Inferior parietal cortex (tissue), 1 donor: ENCODE results near the gene APOBEC3G.

ENCODE experiments used
- DNase-seq: peaks from one replicate; pipeline ENCODE4 v3.0.0-alpha.2; 2016; ENCODE audit errors: extremely low spot score

The APOBEC3G gene

DNA sequence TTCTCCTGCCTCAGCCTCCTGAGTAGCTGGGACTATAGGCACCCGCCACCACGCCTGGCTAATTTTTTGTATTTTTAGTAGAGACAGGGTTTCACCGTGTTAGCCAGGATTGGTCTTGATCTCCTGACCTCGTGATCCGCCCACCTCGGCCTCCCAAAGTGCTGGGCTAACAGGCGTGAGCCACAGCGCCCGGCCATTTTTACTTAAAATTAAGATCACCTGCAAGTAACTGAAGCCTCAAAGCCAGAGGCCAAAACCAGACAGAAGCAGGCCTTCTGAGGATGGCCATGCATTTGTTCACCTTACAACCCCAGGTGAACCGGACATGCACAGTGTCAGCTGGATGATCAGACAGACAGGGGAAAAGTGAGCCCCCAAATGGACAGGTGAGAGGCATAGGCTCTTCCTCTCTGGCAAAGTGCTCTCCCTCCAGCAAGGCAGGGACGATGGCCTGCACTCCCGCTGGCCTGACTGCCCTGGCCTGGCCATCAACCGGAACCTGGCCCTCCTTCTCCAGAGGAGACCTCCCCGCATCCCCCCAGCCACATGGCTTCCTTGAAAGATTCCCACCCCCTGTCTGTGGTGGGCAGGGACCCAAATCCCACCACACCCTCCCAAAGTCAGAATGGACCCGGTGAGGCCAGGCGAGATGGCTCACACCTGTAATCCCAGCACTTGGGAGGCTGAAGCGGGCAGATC, 45.8 kb downstream of the APOBEC3G start:
- DNase-seq: no peak

DNA sequence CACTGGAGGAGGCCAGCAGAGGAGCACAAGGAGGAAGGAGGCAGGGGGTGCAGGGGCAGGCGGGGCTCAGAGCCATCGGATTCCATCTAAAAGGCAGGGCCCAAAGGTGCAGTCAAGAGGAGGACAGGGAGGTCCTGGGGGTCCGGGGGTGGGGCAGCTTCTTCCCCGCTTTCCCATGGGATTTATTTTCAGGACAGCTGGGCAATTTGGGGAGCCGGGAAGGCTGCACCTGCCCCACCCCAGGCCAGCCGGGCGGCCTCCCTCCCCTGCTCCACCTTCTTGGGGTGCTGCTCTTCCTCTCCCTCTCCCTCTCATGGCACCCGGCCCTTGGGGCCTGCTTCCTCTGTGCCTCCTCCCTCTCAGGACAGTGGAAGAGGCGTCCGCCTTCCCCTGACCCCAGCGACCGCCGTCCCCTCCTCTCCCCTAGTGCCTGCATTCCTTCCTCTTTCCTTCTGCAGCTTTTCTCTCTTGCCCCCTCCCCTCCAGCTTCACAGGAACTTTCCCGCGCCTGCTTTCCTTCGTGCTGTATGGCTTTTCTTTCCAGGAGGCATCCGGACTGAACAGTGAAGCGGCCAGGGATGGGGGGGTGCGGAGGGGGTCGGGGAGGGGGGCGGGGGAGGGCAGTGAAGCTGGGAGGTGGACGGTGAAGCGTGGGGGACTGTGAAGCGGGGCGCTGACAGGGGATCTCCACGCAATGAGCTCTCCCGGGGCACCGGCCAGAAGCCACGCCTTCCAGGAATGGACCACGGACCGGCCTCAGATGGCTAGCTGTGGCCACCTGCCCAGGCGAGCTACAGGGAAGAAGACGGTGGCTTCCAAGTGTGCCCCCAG, 46.9 kb downstream of the APOBEC3G start:
- DNase-seq: no peak

DNA sequence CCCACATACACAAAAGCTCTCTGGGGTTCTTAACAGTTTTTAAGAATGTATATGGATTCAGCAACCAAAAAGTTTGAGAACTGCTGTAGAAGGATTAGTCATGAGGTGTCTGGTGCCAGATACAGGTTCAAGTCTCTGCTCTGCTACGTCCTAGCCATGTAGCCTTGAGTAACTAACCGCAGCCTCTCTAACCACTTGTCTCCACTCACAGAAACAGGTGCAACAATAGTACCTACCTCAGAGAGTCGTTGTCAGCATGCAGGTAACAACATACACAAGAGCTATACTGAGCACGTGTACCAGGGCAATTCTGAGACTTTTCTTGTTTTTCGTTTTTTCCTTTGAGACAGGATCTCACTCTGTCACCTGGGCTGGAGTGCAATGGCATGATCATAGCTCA, 48.5 kb downstream of the APOBEC3G start:
- DNase-seq: no peak

DNA sequence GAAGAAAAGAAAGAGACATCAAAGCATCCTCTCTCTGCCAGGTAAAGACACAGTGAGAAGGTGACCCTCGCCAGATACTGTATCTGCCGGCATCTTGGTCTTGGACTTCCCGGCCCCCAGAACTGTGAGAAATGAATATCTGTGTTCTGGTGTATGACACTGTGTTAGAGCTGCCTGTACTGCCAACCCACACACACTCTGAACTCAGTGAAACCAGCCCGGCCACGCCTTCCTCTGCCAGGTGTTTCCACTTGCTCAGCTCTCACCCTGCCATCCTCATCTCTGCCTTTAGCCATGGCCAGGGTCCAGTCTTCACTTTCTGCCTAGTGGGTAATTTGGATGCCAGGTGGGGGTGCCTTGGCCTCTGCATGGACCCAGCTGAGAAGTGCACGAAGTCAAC, 51.4 kb downstream of the APOBEC3G start:
- DNase-seq: no peak

DNA sequence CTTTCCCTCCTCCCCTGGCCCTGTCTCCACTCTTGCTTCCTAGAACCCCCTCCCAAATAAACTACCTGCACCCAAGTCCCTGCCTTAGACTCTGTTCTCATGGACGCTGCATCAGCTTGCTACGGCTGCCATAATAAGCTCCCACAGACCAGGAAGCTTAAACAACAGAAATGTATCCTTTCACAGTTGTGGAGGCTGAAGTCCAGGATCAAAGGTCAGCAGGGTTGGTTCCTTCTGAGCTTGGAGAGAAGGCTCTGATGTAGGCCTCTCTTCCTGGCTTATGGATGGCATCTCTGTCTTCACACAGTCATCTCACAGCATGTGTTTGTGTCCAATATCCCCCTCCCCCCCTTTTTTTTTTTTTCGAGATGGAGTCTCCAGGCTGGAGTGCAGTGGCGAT, 52.0 kb downstream of the APOBEC3G start:
- DNase-seq: no peak

DNA sequence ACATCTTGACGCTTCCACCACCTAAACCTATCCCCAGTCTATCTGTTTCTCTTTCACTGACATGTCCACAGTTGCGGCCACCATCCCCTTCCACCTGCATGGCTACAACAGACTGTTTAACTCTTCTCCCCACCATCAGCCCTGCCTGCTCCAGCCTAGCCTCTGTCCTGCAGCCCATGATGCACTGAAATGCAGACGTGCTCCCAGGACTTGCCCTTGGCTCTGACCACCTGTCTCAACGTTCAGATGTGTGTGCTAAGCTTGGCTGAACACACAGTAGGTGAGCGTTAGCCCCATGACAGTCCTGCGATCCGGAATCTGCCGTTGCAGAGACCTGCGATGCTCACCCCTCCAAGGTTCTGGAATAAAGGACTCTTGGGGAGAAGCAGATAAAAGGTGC, 52.7 kb downstream of the APOBEC3G start:
- no peak for DNase-seq

DNA sequence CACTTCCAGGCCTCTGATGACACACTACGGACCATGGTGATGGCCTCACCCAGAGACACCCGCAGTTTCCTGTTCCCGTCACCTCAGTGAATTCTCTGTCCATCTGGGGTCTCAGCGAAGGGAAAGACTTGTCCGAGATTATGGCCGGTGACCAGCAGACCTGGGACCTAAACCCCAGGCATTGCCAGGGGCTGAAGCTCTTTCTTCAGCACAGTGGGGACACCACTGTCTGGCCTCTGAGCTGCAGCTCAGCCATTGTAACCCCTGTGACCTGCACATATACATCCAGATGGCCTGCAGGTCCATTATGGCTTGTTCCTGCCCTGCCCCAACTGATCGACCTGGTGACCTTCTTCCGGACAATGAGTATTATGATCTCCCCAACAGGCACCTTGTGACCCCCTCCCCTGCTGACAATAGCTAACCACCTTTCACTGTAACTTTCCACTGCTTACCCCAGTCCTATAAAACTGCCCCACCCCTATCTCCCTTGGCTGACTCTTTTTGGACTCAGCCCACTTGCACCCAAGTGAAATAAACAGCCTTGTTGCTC, 53.2 kb downstream of the APOBEC3G start:
- DNase-seq: no peak

DNA sequence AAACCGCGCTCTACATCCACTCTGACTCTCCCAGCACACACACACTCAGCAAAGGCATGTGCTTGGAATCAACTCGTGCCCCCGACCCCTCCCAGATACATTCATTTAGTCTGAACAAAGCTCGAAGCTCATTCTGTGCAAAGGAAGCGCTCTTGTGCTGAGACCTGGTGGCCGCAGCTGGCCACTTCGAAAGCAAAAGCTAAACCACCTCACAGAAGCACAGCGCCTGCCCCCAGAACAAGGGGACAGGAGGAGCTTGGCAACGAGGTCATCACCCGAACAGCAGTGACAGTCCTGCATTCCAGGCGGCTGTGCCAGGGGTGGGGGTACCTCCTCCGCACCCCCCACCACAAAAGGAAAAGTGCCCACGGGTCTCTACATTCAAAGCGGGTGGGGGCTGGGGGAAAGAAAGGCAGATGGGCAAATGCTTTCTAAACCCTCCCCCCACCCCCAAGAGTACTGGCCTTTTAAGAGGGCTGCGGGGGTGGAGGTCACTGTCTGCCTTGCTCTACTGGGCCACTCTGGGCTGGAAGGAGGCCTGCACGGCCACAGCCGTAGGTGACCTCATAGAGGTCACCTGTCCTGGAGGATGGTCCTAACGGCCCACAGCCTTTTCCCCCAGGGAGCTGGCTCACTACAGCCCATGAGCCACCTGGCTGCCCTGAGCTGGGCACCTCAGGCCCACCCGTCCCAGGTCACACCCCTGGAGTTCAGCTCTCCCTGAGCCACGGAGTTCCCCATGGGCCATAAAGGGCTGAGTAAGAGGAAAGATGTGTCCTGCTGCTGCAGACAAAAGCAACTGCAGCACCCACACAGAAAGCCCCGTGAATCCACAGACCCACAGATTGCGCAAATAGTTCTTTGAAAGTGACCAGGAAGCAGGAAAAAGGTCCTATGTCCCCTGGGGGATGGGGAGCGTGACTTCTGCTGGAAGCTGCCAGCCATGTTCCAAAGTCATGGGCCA, 54.1 kb downstream of the APOBEC3G start:
- no peak for DNase-seq

DNA sequence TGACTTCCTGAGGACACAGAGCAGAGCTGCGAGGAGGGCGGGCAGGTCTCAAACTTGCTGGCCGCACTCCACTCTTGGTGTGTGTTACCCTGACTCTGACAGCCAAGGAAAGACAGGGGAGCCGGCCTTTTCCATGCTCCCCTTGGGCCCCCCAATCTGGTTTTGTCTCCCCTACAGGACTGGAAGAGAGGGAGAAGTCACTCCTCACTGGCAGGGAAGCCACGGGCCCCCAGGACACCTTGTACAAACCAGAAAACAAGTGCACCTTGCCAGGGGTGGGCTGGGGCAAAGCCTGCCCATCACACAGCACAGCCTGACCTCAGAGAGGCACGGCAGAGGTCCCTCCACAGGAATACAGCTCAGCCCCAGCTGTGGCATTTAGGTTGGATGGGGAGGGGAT, 55.2 kb downstream of the APOBEC3G start:
- no peak for DNase-seq

DNA sequence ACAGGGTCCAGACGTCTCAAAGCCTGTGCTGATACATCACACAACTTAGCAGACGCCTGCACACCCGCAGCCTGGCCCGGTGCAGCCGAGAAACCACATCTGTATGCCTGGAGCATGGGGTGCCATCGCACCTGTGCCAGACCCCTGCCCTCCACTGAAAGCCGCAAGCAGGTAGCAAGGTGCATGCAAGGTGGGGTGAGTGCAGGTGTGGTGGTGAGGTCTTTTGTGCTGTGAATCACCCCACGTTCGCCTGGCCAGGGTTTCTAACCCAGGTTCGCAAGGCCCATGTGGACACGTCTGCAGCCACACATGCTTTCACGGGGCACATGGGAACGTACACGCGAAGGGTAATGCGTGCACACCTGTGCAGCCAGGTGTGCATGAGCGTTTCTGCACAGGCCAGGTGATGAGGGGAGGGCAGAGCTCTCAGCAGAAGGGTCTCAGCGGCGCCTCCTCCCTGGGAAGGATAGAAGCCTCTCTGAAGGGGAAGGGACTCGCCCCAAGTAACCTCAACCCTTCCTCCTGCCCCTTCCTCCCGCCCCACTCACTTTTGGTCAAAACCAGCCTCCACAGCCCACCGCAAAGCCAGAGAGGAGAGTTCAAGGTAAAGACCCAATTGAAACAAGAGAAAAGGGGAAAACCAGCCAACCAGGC, 55.9 kb downstream of the APOBEC3G start:
- DNase-seq: no peak

DNA sequence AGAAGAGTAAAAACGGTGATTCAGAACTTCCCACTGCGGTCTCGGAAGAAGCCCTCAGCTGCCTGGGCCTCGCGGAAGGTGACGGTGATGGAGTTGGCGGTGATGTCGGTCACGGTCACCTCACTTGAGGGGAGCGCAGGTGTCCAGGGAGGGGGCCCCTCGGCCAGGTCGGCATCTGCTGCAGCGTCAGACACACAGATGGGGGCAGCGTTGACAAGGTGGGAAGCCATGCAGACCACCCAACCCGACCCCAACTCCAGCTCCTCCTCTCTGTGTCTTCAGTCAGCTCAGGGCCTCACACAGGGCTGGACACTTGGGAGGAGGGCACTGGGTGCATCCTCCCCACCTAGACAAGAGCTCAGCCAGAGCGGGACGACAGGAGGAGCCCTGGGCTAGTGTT, 56.8 kb downstream of the APOBEC3G start:
- DNase-seq: no peak

DNA sequence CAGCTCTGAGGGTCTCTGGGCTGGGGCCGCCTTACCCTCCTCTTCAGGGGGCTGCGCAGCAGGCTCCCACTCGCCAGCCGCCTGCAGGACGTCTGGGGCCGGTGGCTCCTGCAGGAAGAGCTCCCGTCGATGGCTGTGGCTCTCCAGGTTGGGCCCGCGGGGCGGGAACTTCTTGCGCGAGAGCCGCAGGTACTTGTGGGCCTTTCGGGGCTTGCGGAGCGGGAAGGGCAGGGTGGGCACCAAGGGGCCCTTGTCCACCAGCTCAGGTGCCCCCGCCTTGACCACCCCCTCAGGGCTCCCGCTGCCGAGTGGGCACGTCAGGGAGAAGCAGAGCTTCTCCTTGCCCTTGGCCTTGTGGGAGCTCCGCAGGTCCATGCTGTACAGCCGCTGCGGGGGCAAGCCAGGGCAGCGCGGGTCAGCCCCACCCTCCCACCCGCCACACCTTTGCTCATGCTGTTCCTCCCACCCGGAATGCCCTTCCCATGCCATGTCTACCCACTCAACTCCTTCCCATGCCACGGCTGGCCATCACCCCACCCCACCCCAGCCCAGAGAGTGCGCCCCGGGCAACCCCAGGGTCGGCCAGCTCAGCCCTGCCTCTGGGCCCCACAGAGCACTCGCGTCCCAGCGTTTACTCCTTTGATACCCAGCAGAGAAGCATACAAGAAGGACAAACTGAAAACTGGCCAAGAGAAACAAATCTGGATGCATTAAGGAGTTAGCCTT, 57.5 kb downstream of the APOBEC3G start:
- DNase-seq: no peak

DNA sequence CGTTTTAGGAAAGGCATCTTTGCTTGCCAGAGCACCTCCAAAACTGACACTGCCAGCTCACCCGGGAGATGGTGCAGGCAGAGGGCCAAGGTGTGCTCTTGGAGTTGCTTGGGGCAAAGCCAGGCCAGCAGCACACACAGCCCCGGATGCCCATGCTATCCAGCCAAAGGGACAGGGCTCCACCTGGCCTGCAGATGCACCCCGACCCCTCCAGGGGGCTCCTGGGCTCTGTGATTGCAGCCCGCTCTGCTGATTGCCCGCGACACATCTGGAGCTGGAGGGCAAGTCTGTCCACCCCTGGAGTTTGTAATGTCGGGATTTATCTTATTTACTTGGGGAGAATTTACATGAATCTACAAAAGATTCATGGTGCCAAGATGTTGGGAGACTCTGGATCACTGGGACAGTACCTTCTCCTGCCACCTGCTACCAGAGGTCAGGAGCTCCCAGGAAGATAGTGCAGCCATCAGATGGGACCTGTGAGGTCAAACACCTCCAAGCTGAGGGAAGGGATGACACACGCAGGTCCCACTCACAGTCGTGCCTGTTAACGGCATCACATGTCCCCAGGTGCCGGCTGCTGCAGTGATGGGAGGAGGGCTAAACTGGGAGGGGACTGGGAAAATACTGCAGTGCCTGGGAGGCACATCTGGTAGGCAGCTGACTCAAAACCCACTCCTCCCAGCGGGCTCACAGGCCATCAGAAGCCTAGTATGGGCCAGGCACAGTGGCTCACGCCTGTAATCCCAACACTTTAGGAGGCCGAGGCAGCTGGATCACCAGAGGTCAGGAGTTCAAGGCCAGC, 58.2 kb downstream of the APOBEC3G start:
- DNase-seq: no peak

DNA sequence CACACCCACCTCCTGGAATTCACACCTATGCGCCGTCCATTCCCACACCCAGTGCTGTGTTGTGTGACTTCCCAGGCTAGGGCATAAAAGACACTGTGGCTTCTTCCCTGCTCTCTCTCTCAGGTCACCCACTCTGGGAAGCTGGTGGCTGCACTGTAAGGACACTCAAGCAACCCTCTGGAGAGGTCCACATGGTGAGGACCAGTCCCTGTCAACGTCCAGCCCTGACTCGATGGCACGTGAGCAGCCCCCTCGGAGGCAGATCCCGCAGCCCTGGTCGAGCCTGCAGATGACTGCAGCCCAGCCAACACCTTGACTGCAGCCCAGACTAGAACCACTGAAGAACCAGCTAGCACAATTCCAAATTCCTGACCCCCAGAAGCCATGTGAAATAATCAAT, 59.2 kb downstream of the APOBEC3G start:
- no peak for DNase-seq
